GM19372 (cell line): ENCODE data around the gene PBX1.
"Not testable (repeated sequence)": the region's sequence is repeated elsewhere in the genome, so short reads cannot be mapped to it uniquely, and the experiment has no call there.

Experiments used
- ATAC-seq: cut with Tn5 transposase; IDR thresholded peaks from one replicate; pipeline ENCODE4 v1.9.1; 2021; ENCODE audit warnings: mild to moderate bottlenecking, low read depth, moderate library complexity; ENCODE audit not compliant: unreplicated experiment

The PBX1 gene

GRCh38 chr1:164558461-164559341 is at the start of gene PBX1:
TSS of gene PBX1 (plus strand) at chr1:164559184.
- peak; percentile 100 for ATAC-seq

- no peak for ATAC-seq
These were observed 48.5 kb upstream of the PBX1 start for GRCh38 chr1:164510435-164510834.

GRCh38 chr1:164511001-164511705 is 47.8 kb upstream of the PBX1 start:
- no peak for ATAC-seq

GRCh38 chr1:164515231-164515630 is 43.8 kb upstream of the PBX1 start:
- ATAC-seq, result no peak

- no peak for ATAC-seq
These were observed 43.2 kb upstream of the PBX1 start for GRCh38 chr1:164515711-164516331.

- ATAC-seq, result no peak
These were observed 42.4 kb upstream of the PBX1 start for GRCh38 chr1:164516591-164516990.

GRCh38 chr1:164518692-164519332 is 40.2 kb upstream of the PBX1 start:
- ATAC-seq, result no peak

GRCh38 chr1:164519426-164519825 is 39.6 kb upstream of the PBX1 start:
- no peak for ATAC-seq

GRCh38 chr1:164524810-164525209 is 34.2 kb upstream of the PBX1 start:
- ATAC-seq, result no peak

- no peak for ATAC-seq
These were observed 23.9 kb upstream of the PBX1 start for GRCh38 chr1:164534863-164535610.

GRCh38 chr1:164552463-164552988 is 6.5 kb upstream of the PBX1 start:
- ATAC-seq, result not testable (repeated sequence)

- ATAC-seq, result no peak
These were observed 1.7 kb upstream of the PBX1 start for GRCh38 chr1:164557270-164557669.

GRCh38 chr1:164559342-164560051 is 513 bp downstream of the PBX1 start:
- no peak for ATAC-seq

GRCh38 chr1:164560121-164560541 is 1.1 kb downstream of the PBX1 start:
- ATAC-seq, result no peak

GRCh38 chr1:164560556-164560955 is 1.6 kb downstream of the PBX1 start:
- ATAC-seq, result no peak

- no peak for ATAC-seq
These were observed 2.0 kb downstream of the PBX1 start for GRCh38 chr1:164561007-164561406.

- ATAC-seq, result no peak
These were observed 2.5 kb downstream of the PBX1 start for GRCh38 chr1:164561472-164561871.

- ATAC-seq, result no peak
These were observed 3.1 kb downstream of the PBX1 start for GRCh38 chr1:164562061-164562460.

GRCh38 chr1:164562511-164562910 is 3.5 kb downstream of the PBX1 start:
- no peak for ATAC-seq
